WTC11 (cell line): ENCODE results near the gene TGFBR2. TPM values are rescaled to one million over a fixed set of nuclear protein-coding genes. Genes with fewer than 3 reads are reported as not detected.

Source experiments
- ATAC-seq: fragments of 200-7000 bp; cut with Tn5 transposase; 2 replicates; pipeline ENCODE4 v1.10.0; 2021; ENCODE audit warnings: mild to moderate bottlenecking, moderate library complexity
- CTCF ChIA-PET: fragments of 300-600 bp; sonication (Branson Sonifier 250); formaldehyde crosslinking; loops from one replicate; lab custom pipeline; 2021; ENCODE audit warnings: antibody characterized with exemption; lab: Charles Lee
- POLR2A ChIA-PET: fragments of 350-600 bp; sonication (Branson Sonifier 250); formaldehyde crosslinking; loops from one replicate; lab custom pipeline; 2021; ENCODE audit warnings: antibody characterized with exemption; lab: Charles Lee
- DNase-seq: peaks from one replicate; pipeline ENCODE4 v3.0.0; 2021; ENCODE audit warnings: low spot score
- H3K27ac Mint-ChIP-seq: 2 replicates; pipeline ENCODE4 v1.8.0; 2021; ENCODE audit warnings: mixed read lengths
- H3K27me3 Mint-ChIP-seq: 2 replicates; pipeline ENCODE4 v1.8.0; 2021; ENCODE audit warnings: low read depth, mild to moderate bottlenecking, moderate library complexity, mixed read lengths
- H3K36me3 Mint-ChIP-seq: 2 replicates; pipeline ENCODE4 v1.8.0; 2021; ENCODE audit warnings: mixed read lengths
- H3K4me1 Mint-ChIP-seq: 2 replicates; pipeline ENCODE4 v1.8.0; 2022; ENCODE audit warnings: mixed read lengths
- H3K4me3 Mint-ChIP-seq: 2 replicates; pipeline ENCODE4 v1.8.0; 2021; ENCODE audit warnings: mild to moderate bottlenecking, moderate library complexity, mixed read lengths
- H3K9me3 Mint-ChIP-seq: 2 replicates; pipeline ENCODE4 v1.8.0; 2021; ENCODE audit warnings: mixed read lengths
- ELF4 ChIP-seq: sonication (generic); formaldehyde crosslinking; IDR thresholded peaks from 2 replicates; pipeline ENCODE4 v1.8.1; 2022; ENCODE audit warnings: low read depth, mild to moderate bottlenecking, moderate library complexity, missing genetic modification reagents
- ESRRA ChIP-seq: sonication (generic); formaldehyde crosslinking; IDR thresholded peaks from 2 replicates; pipeline ENCODE4 v1.8.1; 2022; ENCODE audit warnings: mild to moderate bottlenecking, missing genetic modification reagents, borderline replicate concordance
- HMGA2 ChIP-seq: fragments of 250-450 bp; sonication (Bioruptor Pico); IDR thresholded peaks from 2 replicates; pipeline ENCODE4 v1.4.0; 2021; ENCODE audit warnings: mild to moderate bottlenecking, moderate library complexity
- IRF2 ChIP-seq: sonication (generic); formaldehyde crosslinking; IDR thresholded peaks from 2 replicates; pipeline ENCODE4 v1.8.0; 2022; ENCODE audit warnings: low read depth, missing genetic modification reagents, borderline replicate concordance
- NFE2L1 ChIP-seq: sonication (generic); formaldehyde crosslinking; IDR thresholded peaks from 2 replicates; pipeline ENCODE4 v1.8.1; 2023; ENCODE audit warnings: missing genetic modification reagents
- NR1H2 ChIP-seq: sonication (generic); formaldehyde crosslinking; IDR thresholded peaks from 2 replicates; pipeline ENCODE4 v1.9.0; 2021; ENCODE audit warnings: mild to moderate bottlenecking, moderate library complexity, missing genetic modification reagents
- SMAD4 ChIP-seq: sonication (generic); formaldehyde crosslinking; IDR thresholded peaks from 2 replicates; pipeline ENCODE4 v1.8.0; 2022; ENCODE audit warnings: mild to moderate bottlenecking, missing genetic modification reagents
- TCF7 ChIP-seq: sonication (generic); formaldehyde crosslinking; IDR thresholded peaks from 2 replicates; pipeline ENCODE4 v1.8.0; 2022; ENCODE audit warnings: mild to moderate bottlenecking, low read depth, missing genetic modification reagents, moderate library complexity
- TP53 ChIP-seq: sonication (generic); formaldehyde crosslinking; IDR thresholded peaks from 2 replicates; pipeline ENCODE4 v1.8.1; 2023; ENCODE audit warnings: mild to moderate bottlenecking, missing genetic modification reagents
- total RNA-seq: library from RNA; stranded (reverse); gene quantifications from 3 replicates; pipeline ENCODE4 v1.2.3, GENCODE V29; 2021
- TF ChIP-seq, protein P1 (sequence below): sonication (generic); formaldehyde crosslinking; IDR thresholded peaks from 2 replicates; pipeline ENCODE4 v1.8.0; 2023; ENCODE audit warnings: mild to moderate bottlenecking, missing genetic modification reagents
- TF ChIP-seq, protein P2 (sequence below): sonication (generic); formaldehyde crosslinking; IDR thresholded peaks from 2 replicates; pipeline ENCODE4 v1.8.0; 2022; ENCODE audit warnings: mild to moderate bottlenecking, missing genetic modification reagents
- TF ChIP-seq, protein P3 (sequence below): fragments of 250-450 bp; sonication (Bioruptor Pico); conservative IDR thresholded peaks from 2 replicates; pipeline ENCODE4 v1.9.0; 2021; ENCODE audit warnings: mild to moderate bottlenecking
- TF ChIP-seq, protein P4 (sequence below): sonication (generic); formaldehyde crosslinking; IDR thresholded peaks from 2 replicates; pipeline ENCODE4 v1.8.1; 2023; ENCODE audit warnings: mild to moderate bottlenecking, missing genetic modification reagents, moderate library complexity
- TF ChIP-seq, protein P5 (sequence below): fragments of 250-450 bp; sonication (Bioruptor Pico); IDR thresholded peaks from 2 replicates; pipeline ENCODE4 v2.1.2; 2022; ENCODE audit warnings: mild to moderate bottlenecking, moderate library complexity
- TF ChIP-seq, protein P6 (sequence below): sonication (generic); formaldehyde crosslinking; IDR thresholded peaks from 2 replicates; pipeline ENCODE4 v1.8.1; 2022; ENCODE audit warnings: low read depth, missing genetic modification reagents, borderline replicate concordance
- TF ChIP-seq, protein P7 (sequence below): sonication (generic); formaldehyde crosslinking; IDR thresholded peaks from 2 replicates; pipeline ENCODE4 v1.8.1; 2022; ENCODE audit warnings: mild to moderate bottlenecking, missing genetic modification reagents, moderate library complexity, borderline replicate concordance

Gene TGFBR2
- total RNA-seq, 1 experiment from 2014 or later, result 9.6 TPM

DNA sequence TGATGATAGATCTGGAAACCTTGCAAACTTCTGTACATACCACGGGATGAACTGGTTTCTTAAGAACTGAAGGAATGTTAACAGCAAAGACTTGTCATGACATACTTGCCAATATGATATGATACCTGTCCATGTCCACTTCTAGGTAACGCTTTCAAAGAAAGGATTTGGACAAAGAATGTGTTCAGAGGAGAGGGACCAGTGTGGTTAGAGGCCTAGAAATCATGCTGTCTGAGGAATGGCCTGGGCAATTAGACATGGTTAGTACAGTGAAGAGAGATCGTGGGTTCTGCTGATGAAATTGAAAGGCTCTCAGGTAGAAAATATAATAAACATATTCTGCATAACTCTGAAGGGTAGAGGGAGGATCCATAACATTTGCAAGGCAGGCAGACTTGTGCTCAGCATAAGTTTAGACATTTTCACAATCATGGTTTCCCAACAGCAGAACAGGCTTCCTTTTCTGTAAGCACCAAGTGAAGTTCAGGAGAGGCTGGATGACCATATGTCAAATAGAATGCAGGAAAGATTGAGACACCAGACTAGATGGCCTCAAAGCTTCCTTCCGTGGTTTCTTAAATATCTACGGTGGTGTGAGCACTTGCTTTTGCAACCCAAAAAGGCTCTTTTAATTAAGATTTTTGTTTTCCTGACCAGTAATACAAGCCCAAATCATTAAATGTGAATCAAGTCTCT is 39.9 kb downstream of the TGFBR2 start (continued):
- TF ChIP-seq, protein P1, sequence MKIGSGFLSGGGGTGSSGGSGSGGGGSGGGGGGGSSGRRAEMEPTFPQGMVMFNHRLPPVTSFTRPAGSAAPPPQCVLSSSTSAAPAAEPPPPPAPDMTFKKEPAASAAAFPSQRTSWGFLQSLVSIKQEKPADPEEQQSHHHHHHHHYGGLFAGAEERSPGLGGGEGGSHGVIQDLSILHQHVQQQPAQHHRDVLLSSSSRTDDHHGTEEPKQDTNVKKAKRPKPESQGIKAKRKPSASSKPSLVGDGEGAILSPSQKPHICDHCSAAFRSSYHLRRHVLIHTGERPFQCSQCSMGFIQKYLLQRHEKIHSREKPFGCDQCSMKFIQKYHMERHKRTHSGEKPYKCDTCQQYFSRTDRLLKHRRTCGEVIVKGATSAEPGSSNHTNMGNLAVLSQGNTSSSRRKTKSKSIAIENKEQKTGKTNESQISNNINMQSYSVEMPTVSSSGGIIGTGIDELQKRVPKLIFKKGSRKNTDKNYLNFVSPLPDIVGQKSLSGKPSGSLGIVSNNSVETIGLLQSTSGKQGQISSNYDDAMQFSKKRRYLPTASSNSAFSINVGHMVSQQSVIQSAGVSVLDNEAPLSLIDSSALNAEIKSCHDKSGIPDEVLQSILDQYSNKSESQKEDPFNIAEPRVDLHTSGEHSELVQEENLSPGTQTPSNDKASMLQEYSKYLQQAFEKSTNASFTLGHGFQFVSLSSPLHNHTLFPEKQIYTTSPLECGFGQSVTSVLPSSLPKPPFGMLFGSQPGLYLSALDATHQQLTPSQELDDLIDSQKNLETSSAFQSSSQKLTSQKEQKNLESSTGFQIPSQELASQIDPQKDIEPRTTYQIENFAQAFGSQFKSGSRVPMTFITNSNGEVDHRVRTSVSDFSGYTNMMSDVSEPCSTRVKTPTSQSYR, result no peak
- TF ChIP-seq TP53 (CRISPR knock-in tag) (no peak), NR1H2 (CRISPR knock-in tag) (no peak), ELF4 (no peak), IRF2 (CRISPR knock-in tag) (no peak), ESRRA (CRISPR knock-in tag) (no peak)
- TF ChIP-seq, protein P2, sequence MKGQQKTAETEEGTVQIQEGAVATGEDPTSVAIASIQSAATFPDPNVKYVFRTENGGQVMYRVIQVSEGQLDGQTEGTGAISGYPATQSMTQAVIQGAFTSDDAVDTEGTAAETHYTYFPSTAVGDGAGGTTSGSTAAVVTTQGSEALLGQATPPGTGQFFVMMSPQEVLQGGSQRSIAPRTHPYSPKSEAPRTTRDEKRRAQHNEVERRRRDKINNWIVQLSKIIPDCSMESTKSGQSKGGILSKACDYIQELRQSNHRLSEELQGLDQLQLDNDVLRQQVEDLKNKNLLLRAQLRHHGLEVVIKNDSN (CRISPR knock-in tag), result no peak
- TF ChIP-seq, protein P3, sequence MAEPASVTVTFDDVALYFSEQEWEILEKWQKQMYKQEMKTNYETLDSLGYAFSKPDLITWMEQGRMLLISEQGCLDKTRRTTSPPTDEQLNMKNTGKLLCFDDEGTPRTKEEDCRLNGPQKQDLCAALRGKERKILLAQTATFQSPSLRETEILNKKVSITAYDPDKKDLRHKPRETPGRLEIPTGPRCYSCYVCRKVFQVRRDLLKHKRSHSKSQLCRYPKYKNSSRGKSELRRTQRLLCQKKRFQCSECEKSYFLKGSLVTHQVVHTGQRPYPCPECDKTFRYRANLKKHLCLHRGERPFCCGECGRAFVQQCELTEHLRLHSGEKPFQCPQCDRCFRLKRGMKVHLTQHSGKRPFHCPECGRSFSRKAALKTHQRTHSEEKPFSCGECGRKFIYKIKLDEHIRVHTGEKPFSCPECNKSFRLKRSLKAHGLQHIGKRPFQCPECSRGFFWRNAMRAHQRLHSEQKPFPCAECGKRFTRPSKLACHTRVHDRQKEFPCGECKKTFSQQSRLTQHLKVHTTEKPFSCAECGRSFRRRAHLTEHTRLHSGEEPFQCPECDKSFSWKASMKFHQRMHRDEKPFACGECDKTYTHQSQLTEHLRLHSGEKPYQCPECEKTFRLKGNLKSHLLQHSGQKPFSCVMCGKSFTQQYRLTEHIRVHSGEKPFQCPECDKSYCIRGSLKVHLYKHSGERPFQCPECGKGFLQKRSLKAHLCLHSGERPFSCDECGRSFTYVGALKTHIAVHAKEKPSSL, result no peak
- TF ChIP-seq, protein P4, sequence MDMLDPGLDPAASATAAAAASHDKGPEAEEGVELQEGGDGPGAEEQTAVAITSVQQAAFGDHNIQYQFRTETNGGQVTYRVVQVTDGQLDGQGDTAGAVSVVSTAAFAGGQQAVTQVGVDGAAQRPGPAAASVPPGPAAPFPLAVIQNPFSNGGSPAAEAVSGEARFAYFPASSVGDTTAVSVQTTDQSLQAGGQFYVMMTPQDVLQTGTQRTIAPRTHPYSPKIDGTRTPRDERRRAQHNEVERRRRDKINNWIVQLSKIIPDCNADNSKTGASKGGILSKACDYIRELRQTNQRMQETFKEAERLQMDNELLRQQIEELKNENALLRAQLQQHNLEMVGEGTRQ (CRISPR knock-in tag), result no peak
- TF ChIP-seq, protein P5, sequence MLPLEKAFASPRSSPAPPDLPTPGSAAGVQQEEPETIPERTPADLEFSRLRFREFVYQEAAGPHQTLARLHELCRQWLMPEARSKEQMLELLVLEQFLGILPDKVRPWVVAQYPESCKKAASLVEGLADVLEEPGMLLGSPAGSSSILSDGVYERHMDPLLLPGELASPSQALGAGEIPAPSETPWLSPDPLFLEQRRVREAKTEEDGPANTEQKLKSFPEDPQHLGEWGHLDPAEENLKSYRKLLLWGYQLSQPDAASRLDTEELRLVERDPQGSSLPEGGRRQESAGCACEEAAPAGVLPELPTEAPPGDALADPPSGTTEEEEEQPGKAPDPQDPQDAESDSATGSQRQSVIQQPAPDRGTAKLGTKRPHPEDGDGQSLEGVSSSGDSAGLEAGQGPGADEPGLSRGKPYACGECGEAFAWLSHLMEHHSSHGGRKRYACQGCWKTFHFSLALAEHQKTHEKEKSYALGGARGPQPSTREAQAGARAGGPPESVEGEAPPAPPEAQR (CRISPR knock-in tag), result no peak

DNA sequence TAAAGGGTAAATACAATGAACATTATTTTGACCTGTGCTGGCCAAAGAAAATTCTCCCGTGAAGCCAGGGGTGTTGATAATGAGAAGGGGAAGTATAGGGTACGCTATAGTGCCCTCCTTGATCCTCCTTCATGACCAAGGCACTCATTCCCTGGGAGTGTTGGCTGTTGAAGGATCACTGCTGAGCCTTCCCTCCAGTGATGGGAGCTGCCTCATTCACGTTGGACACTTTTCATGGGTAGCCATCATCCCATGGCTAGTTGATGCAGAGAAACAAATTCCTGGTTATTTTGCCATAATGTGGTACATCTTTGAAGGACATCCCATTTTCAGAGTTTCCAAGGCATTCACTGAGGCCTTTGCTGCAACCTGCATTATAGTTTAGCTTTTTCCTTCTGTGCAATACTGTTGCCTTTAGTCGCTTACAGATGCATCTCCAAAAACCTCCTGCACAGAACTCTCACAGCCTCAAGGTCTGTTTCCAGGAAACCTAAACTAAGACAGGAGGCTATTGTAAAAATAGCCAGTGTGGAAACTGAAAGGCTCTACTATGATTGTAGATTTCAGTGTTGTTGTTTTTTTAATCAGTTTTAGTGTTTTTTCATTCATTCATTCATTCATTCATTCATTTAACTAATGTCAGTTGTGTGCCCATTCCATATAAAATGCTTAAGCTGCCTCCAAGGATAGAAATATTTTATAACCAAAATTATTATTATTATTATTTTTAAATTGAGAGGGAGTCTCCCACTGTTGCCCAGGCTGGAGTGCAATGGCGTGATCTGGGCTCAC is 40.8 kb downstream of the TGFBR2 start:
- peaks cover 64% of the 10 kb centered on the region for H3K36me3 Mint-ChIP-seq
- CTCF ChIA-PET, result no interaction called here
- H3K27me3 Mint-ChIP-seq, result no peaks in the 10 kb centered on the region
- no peak overlapping the region for H3K27ac Mint-ChIP-seq
- POLR2A ChIA-PET, result no interaction called here
- TF ChIP-seq TCF7 (CRISPR knock-in tag) (no peak), NFE2L1 (CRISPR knock-in tag) (no peak), SMAD4 (CRISPR knock-in tag) (no peak), HMGA2 (CRISPR knock-in tag) (no peak)
- TF ChIP-seq, protein P5 (CRISPR knock-in tag), result no peak
- TF ChIP-seq, protein P6, sequence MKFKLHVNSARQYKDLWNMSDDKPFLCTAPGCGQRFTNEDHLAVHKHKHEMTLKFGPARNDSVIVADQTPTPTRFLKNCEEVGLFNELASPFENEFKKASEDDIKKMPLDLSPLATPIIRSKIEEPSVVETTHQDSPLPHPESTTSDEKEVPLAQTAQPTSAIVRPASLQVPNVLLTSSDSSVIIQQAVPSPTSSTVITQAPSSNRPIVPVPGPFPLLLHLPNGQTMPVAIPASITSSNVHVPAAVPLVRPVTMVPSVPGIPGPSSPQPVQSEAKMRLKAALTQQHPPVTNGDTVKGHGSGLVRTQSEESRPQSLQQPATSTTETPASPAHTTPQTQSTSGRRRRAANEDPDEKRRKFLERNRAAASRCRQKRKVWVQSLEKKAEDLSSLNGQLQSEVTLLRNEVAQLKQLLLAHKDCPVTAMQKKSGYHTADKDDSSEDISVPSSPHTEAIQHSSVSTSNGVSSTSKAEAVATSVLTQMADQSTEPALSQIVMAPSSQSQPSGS, result no peak
- TF ChIP-seq, protein P7, sequence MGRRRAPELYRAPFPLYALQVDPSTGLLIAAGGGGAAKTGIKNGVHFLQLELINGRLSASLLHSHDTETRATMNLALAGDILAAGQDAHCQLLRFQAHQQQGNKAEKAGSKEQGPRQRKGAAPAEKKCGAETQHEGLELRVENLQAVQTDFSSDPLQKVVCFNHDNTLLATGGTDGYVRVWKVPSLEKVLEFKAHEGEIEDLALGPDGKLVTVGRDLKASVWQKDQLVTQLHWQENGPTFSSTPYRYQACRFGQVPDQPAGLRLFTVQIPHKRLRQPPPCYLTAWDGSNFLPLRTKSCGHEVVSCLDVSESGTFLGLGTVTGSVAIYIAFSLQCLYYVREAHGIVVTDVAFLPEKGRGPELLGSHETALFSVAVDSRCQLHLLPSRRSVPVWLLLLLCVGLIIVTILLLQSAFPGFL (CRISPR knock-in tag), result no peak
- ATAC-seq, result no peak
- no peaks in the 10 kb centered on the region for H3K9me3 Mint-ChIP-seq
- DNase-seq, result no peak
- H3K4me3 Mint-ChIP-seq, result no peak overlapping the region
- peaks cover 24% of the 10 kb centered on the region for H3K4me1 Mint-ChIP-seq
